HL-60 (cell line): ENCODE results near the gene TMC3.

Experiments
- CTCF ChIP-seq: IDR thresholded peaks from one replicate; pipeline ENCODE4 v1.5.1; 2011; ENCODE audit warnings: low read length, control low read depth, inconsistent platforms; ENCODE audit not compliant: insufficient read depth
- POLR2AphosphoS5 ChIP-seq: IDR thresholded peaks from 2 replicates; pipeline ENCODE4 v1.6.1; 2012; ENCODE audit warnings: low read depth
- REST ChIP-seq: IDR thresholded peaks from 2 replicates; pipeline ENCODE4 v1.6.1; 2012; ENCODE audit warnings: low read depth; ENCODE audit not compliant: insufficient replicate concordance

- TF ChIP-seq REST, result no peak
- no peak for TF ChIP-seq CTCF
- no peak for TF ChIP-seq POLR2AphosphoS5
Measured at GRCh38 chr15:81363718-81364500, 10.1 kb downstream of the TMC3 start.
